ENCODE measurements around the gene LRRC4C.

DNA sequence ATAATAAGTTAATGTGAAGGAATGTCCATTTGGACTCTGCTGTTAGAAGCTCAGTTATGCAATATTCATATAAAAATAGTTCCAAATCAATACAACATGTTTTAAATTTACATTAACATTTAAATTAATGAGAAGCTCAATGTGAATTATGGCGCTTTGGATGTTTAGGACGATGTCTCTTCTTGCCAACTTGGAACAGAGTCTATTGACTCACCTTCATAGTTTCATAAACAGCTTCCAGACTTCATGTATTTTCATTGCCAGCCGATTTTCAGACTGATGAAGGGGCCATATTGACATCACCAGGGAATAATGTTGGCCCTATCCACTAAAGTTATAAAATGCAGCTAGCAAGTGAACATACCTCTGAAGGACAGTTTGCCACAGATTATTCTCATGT is 1136.2 kb downstream of the LRRC4C start:
- TF ChIP-seq EGR1 (IDR thresholded peaks at IDR 0.05; ENCODE audit: low read depth in 2 of 2): no peak
- TF ChIP-seq, protein P1, sequence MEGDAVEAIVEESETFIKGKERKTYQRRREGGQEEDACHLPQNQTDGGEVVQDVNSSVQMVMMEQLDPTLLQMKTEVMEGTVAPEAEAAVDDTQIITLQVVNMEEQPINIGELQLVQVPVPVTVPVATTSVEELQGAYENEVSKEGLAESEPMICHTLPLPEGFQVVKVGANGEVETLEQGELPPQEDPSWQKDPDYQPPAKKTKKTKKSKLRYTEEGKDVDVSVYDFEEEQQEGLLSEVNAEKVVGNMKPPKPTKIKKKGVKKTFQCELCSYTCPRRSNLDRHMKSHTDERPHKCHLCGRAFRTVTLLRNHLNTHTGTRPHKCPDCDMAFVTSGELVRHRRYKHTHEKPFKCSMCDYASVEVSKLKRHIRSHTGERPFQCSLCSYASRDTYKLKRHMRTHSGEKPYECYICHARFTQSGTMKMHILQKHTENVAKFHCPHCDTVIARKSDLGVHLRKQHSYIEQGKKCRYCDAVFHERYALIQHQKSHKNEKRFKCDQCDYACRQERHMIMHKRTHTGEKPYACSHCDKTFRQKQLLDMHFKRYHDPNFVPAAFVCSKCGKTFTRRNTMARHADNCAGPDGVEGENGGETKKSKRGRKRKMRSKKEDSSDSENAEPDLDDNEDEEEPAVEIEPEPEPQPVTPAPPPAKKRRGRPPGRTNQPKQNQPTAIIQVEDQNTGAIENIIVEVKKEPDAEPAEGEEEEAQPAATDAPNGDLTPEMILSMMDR (IDR thresholded peaks at IDR 0.05; ENCODE audit: low read depth, low read length, missing input control): no peak

Measured in liver (tissue), 3 donors.